Tibial nerve (tissue), 4 donors: ENCODE data around the gene IRS2.

Experiments used
- CTCF ChIP-seq, 5 experiments: fragments of 200-600 bp in 3 of 5; fragments of 450-650 bp in 2 of 5; sonication (generic) in 3 of 5; IDR thresholded peaks; one replicate each; pipeline ENCODE4 v1.5.1; 2016 to 2019; ENCODE audit warnings: antibody characterized with exemption in 5 of 5, mild to moderate bottlenecking in 3 of 5, moderate library complexity in 2 of 5
- EP300 ChIP-seq, 2 donors: sonication (generic); formaldehyde crosslinking; IDR thresholded peaks; one replicate each; pipeline ENCODE4 v1.6.1; 2017; ENCODE audit warnings: antibody characterized with exemption in 2 of 2, mild to moderate bottlenecking in 1 of 2
- POLR2A ChIP-seq, 2 donors: fragments of 450-650 bp; IDR thresholded peaks; one replicate each; pipeline ENCODE4 v1.6.1; 2017; ENCODE audit warnings: antibody characterized with exemption in 2 of 2, mild to moderate bottlenecking in 2 of 2, moderate library complexity in 2 of 2

- TF ChIP-seq EP300 (IDR thresholded peaks at IDR 0.05) (no peak), CTCF (IDR thresholded peaks at IDR 0.05) (no peak), POLR2A (IDR thresholded peaks at IDR 0.05) (no peak)
Observed at GRCh38 chr13:109760402-109760801, 26.0 kb downstream of the IRS2 start.
